Trophoblast cell (in vitro differentiated cells and primary cell): ENCODE results near the gene DCTD.

Experiments
- DNase-seq, 2 donors: peaks; one replicate each; pipeline ENCODE4 v3.0.0-alpha.2; 2016
- H2AFZ ChIP-seq: 2 replicates; pipeline ENCODE4 v1.6.1; 2013; ENCODE audit warnings: low read length, moderate library complexity, mild to moderate bottlenecking; ENCODE audit not compliant: insufficient read depth, poor library complexity
- H2AK5ac ChIP-seq: 2 replicates; pipeline ENCODE4 v1.6.1; 2013; ENCODE audit warnings: mild to moderate bottlenecking, low read length
- H2BK120ac ChIP-seq: 2 replicates; pipeline ENCODE4 v1.6.1; 2013; ENCODE audit warnings: low read length, mild to moderate bottlenecking, moderate library complexity; ENCODE audit not compliant: insufficient read depth, poor library complexity
- H2BK12ac ChIP-seq: 2 replicates; pipeline ENCODE4 v1.6.1; 2013; ENCODE audit warnings: mild to moderate bottlenecking, low read length, moderate library complexity
- H2BK5ac ChIP-seq: 2 replicates; pipeline ENCODE4 v1.6.1; 2013; ENCODE audit warnings: low read length, low read depth, moderate library complexity, mild to moderate bottlenecking; ENCODE audit not compliant: poor library complexity
- H3K14ac ChIP-seq: 2 replicates; pipeline ENCODE4 v1.6.1; 2013; ENCODE audit warnings: mild to moderate bottlenecking, low read length
- H3K18ac ChIP-seq: 2 replicates; pipeline ENCODE4 v1.6.1; 2013; ENCODE audit warnings: mild to moderate bottlenecking, low read length
- H3K23ac ChIP-seq: 2 replicates; pipeline ENCODE4 v1.6.1; 2013; ENCODE audit warnings: low read length
- H3K27ac ChIP-seq: 2 replicates; pipeline ENCODE4 v1.5.1; 2013; ENCODE audit warnings: low read depth, mild to moderate bottlenecking, inconsistent platforms, low read length, moderate library complexity
- H3K27me3 ChIP-seq: 2 replicates; pipeline ENCODE4 v1.6.1; 2013; ENCODE audit warnings: inconsistent platforms, mild to moderate bottlenecking, low read length, moderate library complexity; ENCODE audit not compliant: insufficient read depth
- H3K36me3 ChIP-seq, 2 experiments: 1 replicate in 1 of 2; 2 replicates in 1 of 2; pipeline ENCODE4 v1.6.1; 2013; ENCODE audit warnings: low read length in 2 of 2, mild to moderate bottlenecking in 2 of 2, moderate library complexity in 1 of 2; ENCODE audit not compliant: insufficient read depth in 2 of 2, control insufficient read depth in 1 of 2
- H3K4ac ChIP-seq: 2 replicates; pipeline ENCODE4 v1.6.1; 2013; ENCODE audit warnings: low read depth, mild to moderate bottlenecking, low read length, moderate library complexity
- H3K4me1 ChIP-seq, 2 experiments: 1 replicate in 1 of 2; 2 replicates in 1 of 2; pipeline ENCODE4 v1.6.1; 2013; ENCODE audit warnings: low read length in 2 of 2, mild to moderate bottlenecking in 2 of 2, moderate library complexity in 1 of 2; ENCODE audit not compliant: insufficient read depth in 2 of 2, control insufficient read depth in 1 of 2
- H3K4me2 ChIP-seq: 2 replicates; pipeline ENCODE4 v1.6.1; 2013; ENCODE audit warnings: inconsistent platforms, mild to moderate bottlenecking, low read length, moderate library complexity
- H3K4me3 ChIP-seq: 2 replicates; pipeline ENCODE4 v1.5.1; 2013; ENCODE audit warnings: mild to moderate bottlenecking, low read depth, low read length, inconsistent platforms
- H3K79me1 ChIP-seq: one replicate; pipeline ENCODE4 v1.6.1; 2013; ENCODE audit warnings: low read length
- H3K79me2 ChIP-seq: 2 replicates; pipeline ENCODE4 v1.6.1; 2013; ENCODE audit warnings: low read length, mild to moderate bottlenecking; ENCODE audit not compliant: control insufficient read depth, insufficient read depth, poor library complexity
- H3K9ac ChIP-seq: 2 replicates; pipeline ENCODE4 v1.6.1; 2013; ENCODE audit warnings: mild to moderate bottlenecking, low read length
- H3K9me3 ChIP-seq: 2 replicates; pipeline ENCODE4 v1.6.1; 2013; ENCODE audit warnings: low read depth, mild to moderate bottlenecking, control low read depth, inconsistent platforms, low read length; ENCODE audit not compliant: insufficient read depth
- H4K12ac ChIP-seq: 2 replicates; pipeline ENCODE4 v1.6.1; 2013; ENCODE audit warnings: low read depth, mild to moderate bottlenecking, low read length, moderate library complexity
- H4K8ac ChIP-seq: 2 replicates; pipeline ENCODE4 v1.6.1; 2013; ENCODE audit warnings: low read depth, mild to moderate bottlenecking, low read length, moderate library complexity
- H4K91ac ChIP-seq: one replicate; pipeline ENCODE4 v1.6.1; 2013; ENCODE audit warnings: low read depth, mild to moderate bottlenecking, low read length, moderate library complexity
- WGBS: extraction: QIAGEN DNeasy Blood & Tissue Kit; methylation state at CpG from one replicate; pipeline ENCODE4 v1.1.7; 2013; ENCODE audit warnings: missing lambda C conversion rate; ENCODE audit not compliant: insufficient read length, insufficient coverage; ENCODE audit errors: extremely low coverage; 5-methylcytosine and 5-hydroxymethylcytosine counted together

Gene DCTD

GRCh38 chr4:182845618-182846017, 71.6 kb downstream of the DCTD start:
- no peak overlapping the region for H4K91ac ChIP-seq
- H3K23ac ChIP-seq, result no peak overlapping the region
- peaks cover 2 to 4% of the 10 kb centered on the region in 2 experiments for H3K4me1 ChIP-seq
- no peak overlapping the region for H3K9ac ChIP-seq
- H2BK120ac ChIP-seq, result no peak overlapping the region
- no peak overlapping the region for H4K8ac ChIP-seq
- H3K18ac ChIP-seq, result no peak overlapping the region
- no peak overlapping the region for H2BK5ac ChIP-seq
- no CpG with 5 or more reads among the region's 6 CpGs for WGBS
- peaks cover 0 to 2% of the 10 kb centered on the region in 2 experiments for H3K36me3 ChIP-seq
- H3K27me3 ChIP-seq, result no peaks in the 10 kb centered on the region
- H3K4ac ChIP-seq, result no peak overlapping the region
- no peak overlapping the region for H2AK5ac ChIP-seq
- H3K9me3 ChIP-seq, result no peaks in the 10 kb centered on the region
- H3K4me2 ChIP-seq, result no peak overlapping the region
- H2BK12ac ChIP-seq, result no peak overlapping the region
- no peak overlapping the region for H4K12ac ChIP-seq
- no peak overlapping the region for H3K27ac ChIP-seq
- no peaks in the 10 kb centered on the region for H3K79me2 ChIP-seq
- H3K4me3 ChIP-seq, result no peak overlapping the region
- H3K14ac ChIP-seq, result no peak overlapping the region
- DNase-seq, result no peak
- no peaks in the 10 kb centered on the region for H3K79me1 ChIP-seq
- H2AFZ ChIP-seq, result no peak overlapping the region

GRCh38 chr4:182843808-182844325, 73.3 kb downstream of the DCTD start:
- no CpG with 5 or more reads among the region's 9 CpGs for WGBS
- no peak overlapping the region for H3K18ac ChIP-seq
- no peaks in the 10 kb centered on the region for H3K79me1 ChIP-seq
- no peak overlapping the region for H3K9ac ChIP-seq
- H4K12ac ChIP-seq, result no peak overlapping the region
- H3K4me2 ChIP-seq, result no peak overlapping the region
- no peak overlapping the region for H2AK5ac ChIP-seq
- H3K27ac ChIP-seq, result no peak overlapping the region
- peaks cover 2 to 4% of the 10 kb centered on the region in 2 experiments for H3K4me1 ChIP-seq
- H3K9me3 ChIP-seq, result no peaks in the 10 kb centered on the region
- no peaks in the 10 kb centered on the region for H3K79me2 ChIP-seq
- H2BK120ac ChIP-seq, result no peak overlapping the region
- H4K8ac ChIP-seq, result no peak overlapping the region
- H3K23ac ChIP-seq, result no peak overlapping the region
- H3K4ac ChIP-seq, result no peak overlapping the region
- H3K4me3 ChIP-seq, result no peak overlapping the region
- no peaks in the 10 kb centered on the region for H3K27me3 ChIP-seq
- no peak overlapping the region for H2AFZ ChIP-seq
- H3K14ac ChIP-seq, result no peak overlapping the region
- H2BK5ac ChIP-seq, result no peak overlapping the region
- no peak overlapping the region for H2BK12ac ChIP-seq
- peaks cover 0 to 2% of the 10 kb centered on the region in 2 experiments for H3K36me3 ChIP-seq
- no peak for DNase-seq
- no peak overlapping the region for H4K91ac ChIP-seq

- no peaks in the 10 kb centered on the region for H3K27me3 ChIP-seq
- H2BK120ac ChIP-seq, result no peak overlapping the region
- H3K4me2 ChIP-seq, result no peak overlapping the region
- H3K4me1 ChIP-seq, result peaks cover 2 to 4% of the 10 kb centered on the region in 2 experiments
- H2BK12ac ChIP-seq, result no peak overlapping the region
- H3K9ac ChIP-seq, result no peak overlapping the region
- H3K18ac ChIP-seq, result no peak overlapping the region
- H3K36me3 ChIP-seq, result peaks cover 0 to 2% of the 10 kb centered on the region in 2 experiments
- H4K91ac ChIP-seq, result no peak overlapping the region
- no peak overlapping the region for H2AFZ ChIP-seq
- no peaks in the 10 kb centered on the region for H3K79me2 ChIP-seq
- H3K23ac ChIP-seq, result no peak overlapping the region
- no peak overlapping the region for H4K8ac ChIP-seq
- no peak overlapping the region for H3K4ac ChIP-seq
- H3K27ac ChIP-seq, result no peak overlapping the region
- WGBS, result no CpG with 5 or more reads among the region's 17 CpGs
- no peak overlapping the region for H3K4me3 ChIP-seq
- H3K9me3 ChIP-seq, result no peaks in the 10 kb centered on the region
- H2AK5ac ChIP-seq, result no peak overlapping the region
- H2BK5ac ChIP-seq, result no peak overlapping the region
- H4K12ac ChIP-seq, result no peak overlapping the region
- H3K14ac ChIP-seq, result no peak overlapping the region
- H3K79me1 ChIP-seq, result no peaks in the 10 kb centered on the region
- DNase-seq, result no peak
Observed at GRCh38 chr4:182842759-182843390, 74.3 kb downstream of the DCTD start.

- no CpG with 5 or more reads among the region's 11 CpGs for WGBS
- H3K9me3 ChIP-seq, result peaks cover 2% of the 10 kb centered on the region
- H2AK5ac ChIP-seq, result no peak overlapping the region
- H3K4me3 ChIP-seq, result no peak overlapping the region
- no peak overlapping the region for H3K23ac ChIP-seq
- no peak overlapping the region for H3K9ac ChIP-seq
- no peaks in the 10 kb centered on the region for H3K27me3 ChIP-seq
- no peak overlapping the region for H2AFZ ChIP-seq
- H3K27ac ChIP-seq, result no peak overlapping the region
- H4K12ac ChIP-seq, result no peak overlapping the region
- H3K4me2 ChIP-seq, result no peak overlapping the region
- H4K91ac ChIP-seq, result no peak overlapping the region
- peaks cover 0 to 2% of the 10 kb centered on the region in 2 experiments for H3K36me3 ChIP-seq
- no peak overlapping the region for H2BK5ac ChIP-seq
- no peaks in the 10 kb centered on the region for H3K79me2 ChIP-seq
- no peak overlapping the region for H2BK12ac ChIP-seq
- H2BK120ac ChIP-seq, result no peak overlapping the region
- peaks cover 0 to 2% of the 10 kb centered on the region in 2 experiments for H3K4me1 ChIP-seq
- no peak for DNase-seq
- no peak overlapping the region for H3K18ac ChIP-seq
- H4K8ac ChIP-seq, result no peak overlapping the region
- H3K79me1 ChIP-seq, result no peaks in the 10 kb centered on the region
- H3K14ac ChIP-seq, result no peak overlapping the region
- no peak overlapping the region for H3K4ac ChIP-seq
Observed at GRCh38 chr4:182842104-182842600, 75.0 kb downstream of the DCTD start.
